Measurements from ENCODE around the gene HOXA6.

GRCh38 chr7:27170426-27171324 lies 23.1 kb upstream of the HOXA6 start:
- no peak for TF ChIP-seq POLR2A (IDR thresholded peaks at IDR 0.05)
- TF ChIP-seq, protein P1, sequence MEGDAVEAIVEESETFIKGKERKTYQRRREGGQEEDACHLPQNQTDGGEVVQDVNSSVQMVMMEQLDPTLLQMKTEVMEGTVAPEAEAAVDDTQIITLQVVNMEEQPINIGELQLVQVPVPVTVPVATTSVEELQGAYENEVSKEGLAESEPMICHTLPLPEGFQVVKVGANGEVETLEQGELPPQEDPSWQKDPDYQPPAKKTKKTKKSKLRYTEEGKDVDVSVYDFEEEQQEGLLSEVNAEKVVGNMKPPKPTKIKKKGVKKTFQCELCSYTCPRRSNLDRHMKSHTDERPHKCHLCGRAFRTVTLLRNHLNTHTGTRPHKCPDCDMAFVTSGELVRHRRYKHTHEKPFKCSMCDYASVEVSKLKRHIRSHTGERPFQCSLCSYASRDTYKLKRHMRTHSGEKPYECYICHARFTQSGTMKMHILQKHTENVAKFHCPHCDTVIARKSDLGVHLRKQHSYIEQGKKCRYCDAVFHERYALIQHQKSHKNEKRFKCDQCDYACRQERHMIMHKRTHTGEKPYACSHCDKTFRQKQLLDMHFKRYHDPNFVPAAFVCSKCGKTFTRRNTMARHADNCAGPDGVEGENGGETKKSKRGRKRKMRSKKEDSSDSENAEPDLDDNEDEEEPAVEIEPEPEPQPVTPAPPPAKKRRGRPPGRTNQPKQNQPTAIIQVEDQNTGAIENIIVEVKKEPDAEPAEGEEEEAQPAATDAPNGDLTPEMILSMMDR (IDR thresholded peaks at IDR 0.05), result no peak
